Measurements from ENCODE around the gene RAI14.

Gene RAI14

DNA sequence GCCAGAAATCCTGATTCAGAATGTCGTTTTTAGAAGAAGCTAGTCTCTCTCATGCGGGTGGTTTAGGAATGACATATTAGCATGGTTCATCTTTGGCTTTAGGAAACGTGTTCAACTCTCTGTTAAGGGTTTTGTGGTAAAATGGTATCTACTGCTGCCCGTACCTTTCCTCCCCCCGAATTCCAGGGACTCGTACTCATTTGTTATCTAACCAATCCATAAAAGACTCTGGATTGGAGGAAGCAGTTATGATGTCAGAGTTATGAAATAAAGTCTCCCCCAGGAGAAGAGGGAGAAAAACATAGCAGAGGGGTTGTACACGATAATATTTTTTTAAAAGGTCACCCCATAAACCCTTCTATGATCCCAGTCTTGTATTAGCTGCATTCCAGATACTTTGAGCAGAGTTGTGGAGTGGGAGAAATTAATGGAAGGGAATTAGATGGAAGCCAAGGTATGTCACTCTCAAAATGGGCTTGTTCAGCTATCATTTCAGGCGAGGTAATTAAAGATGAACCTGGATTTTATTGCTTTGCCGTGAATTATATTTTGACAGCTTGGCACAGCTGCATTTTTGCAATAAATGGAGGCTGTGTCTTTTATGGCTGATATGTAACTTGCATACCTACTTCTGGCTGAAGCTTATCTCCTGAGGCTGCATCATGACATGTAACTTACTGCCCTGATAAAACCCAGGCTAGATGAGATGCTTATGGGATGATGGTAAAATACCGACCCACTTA, 31.3 kb downstream of the RAI14 start:
- H3K27me3 ChIP-seq (ENCODE audit: insufficient read depth, insufficient read length) = no peaks in the 10 kb centered on the region
- no peak overlapping the region for H3K9ac ChIP-seq (ENCODE audit: insufficient read length, low read depth)
- no peak overlapping the region for H3K4me3 ChIP-seq (ENCODE audit: insufficient read length, low read depth)
- no peak for DNase-seq (ENCODE audit: low read depth, low spot score)
- no peaks in the 10 kb centered on the region for H3K9me3 ChIP-seq (ENCODE audit: insufficient read depth, low read length)
- peaks cover 6% of the 10 kb centered on the region for H3K4me1 ChIP-seq (ENCODE audit: insufficient read depth, insufficient read length)
- TF ChIP-seq YY1 (IDR thresholded peaks at IDR 0.05; ENCODE audit: insufficient read depth, insufficient read length) = no peak
- no peak for TF ChIP-seq SUZ12 (IDR thresholded peaks at IDR 0.05; ENCODE audit: extremely low read depth, insufficient read depth, insufficient read length)
- no peak for TF ChIP-seq ZNF274 (IDR thresholded peaks at IDR 0.05; ENCODE audit: low read depth, low read length)
- H3K36me3 ChIP-seq (ENCODE audit: insufficient read depth, insufficient read length, low read length) = peaks cover 39% of the 10 kb centered on the region

DNA sequence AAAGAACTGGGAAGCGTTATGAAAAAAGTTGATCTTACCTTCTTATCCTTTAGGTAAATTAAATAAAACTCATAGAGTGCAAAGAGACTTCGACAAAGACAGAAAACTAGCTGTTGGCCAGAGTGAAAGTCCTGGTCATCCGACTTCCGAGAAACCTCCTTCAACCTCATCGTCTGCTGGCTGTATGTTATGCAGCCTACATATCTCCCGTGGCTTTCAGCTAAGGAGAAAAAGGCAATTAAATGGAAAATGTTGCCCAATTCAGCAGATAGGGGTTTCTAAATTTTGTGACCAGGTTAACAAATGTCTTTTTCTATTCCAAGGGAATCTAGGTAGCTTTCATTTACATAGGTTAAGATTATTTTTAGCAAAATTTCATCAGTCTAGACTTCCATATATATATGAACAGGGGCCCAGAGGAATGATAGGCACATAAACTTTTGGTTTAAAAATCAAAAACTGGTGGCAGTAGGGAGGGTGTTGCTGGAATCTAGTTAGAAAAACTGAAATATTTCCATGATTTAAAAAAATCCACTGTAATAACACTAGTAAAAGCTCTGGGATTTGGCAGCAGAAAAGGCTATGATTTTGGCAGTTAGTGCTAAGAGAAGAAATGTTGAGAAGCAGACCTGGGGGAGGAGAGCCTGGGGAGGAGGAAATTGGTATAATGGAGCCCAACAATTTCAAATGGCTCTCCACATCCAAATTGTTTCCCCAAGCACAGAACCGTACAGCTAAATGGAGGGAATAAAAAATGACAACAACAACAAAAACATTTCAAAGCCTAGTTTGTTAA, 32.1 kb downstream of the RAI14 start:
- peaks cover 6% of the 10 kb centered on the region for H3K4me1 ChIP-seq (ENCODE audit: insufficient read depth, insufficient read length)
- H3K27me3 ChIP-seq (ENCODE audit: insufficient read depth, insufficient read length) = no peaks in the 10 kb centered on the region
- peaks cover 45% of the 10 kb centered on the region for H3K36me3 ChIP-seq (ENCODE audit: insufficient read depth, insufficient read length, low read length)
- H3K4me3 ChIP-seq (ENCODE audit: insufficient read length, low read depth) = no peak overlapping the region
- DNase-seq (ENCODE audit: low read depth, low spot score) = no peak
- no peak overlapping the region for H3K9ac ChIP-seq (ENCODE audit: insufficient read length, low read depth)
- no peaks in the 10 kb centered on the region for H3K9me3 ChIP-seq (ENCODE audit: insufficient read depth, low read length)
- TF ChIP-seq ZNF274 (IDR thresholded peaks at IDR 0.05; ENCODE audit: low read depth, low read length) = no peak
- no peak for TF ChIP-seq YY1 (IDR thresholded peaks at IDR 0.05; ENCODE audit: insufficient read depth, insufficient read length)
- TF ChIP-seq SUZ12 (IDR thresholded peaks at IDR 0.05; ENCODE audit: extremely low read depth, insufficient read depth, insufficient read length) = no peak

DNA sequence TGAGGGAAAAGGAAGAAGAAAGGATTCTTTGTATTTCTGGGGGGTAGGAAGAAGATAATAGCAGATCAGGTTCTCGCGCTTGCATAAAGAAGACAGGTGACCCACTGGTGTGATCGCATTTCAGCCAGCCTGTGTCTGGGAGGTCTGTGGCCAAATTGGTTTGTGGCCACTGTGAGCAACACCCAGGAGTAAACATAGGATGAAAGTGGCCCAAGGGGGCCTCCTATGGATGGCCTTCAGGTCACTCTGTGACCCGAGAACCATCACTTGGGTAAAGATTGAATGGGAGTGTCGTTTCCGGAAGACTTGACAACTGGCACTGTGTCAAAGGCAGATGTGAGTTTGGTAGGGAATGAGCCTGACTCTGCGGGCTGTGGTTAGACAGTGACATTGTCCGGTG, 34.2 kb downstream of the RAI14 start:
- Histone ChIP-seq H3K9ac (ENCODE audit: insufficient read length, low read depth) (no peak overlapping the region), H3K27me3 (ENCODE audit: insufficient read depth, insufficient read length) (no peaks in the 10 kb centered on the region), H3K9me3 (ENCODE audit: insufficient read depth, low read length) (no peaks in the 10 kb centered on the region), H3K4me1 (ENCODE audit: insufficient read depth, insufficient read length) (no peaks in the 10 kb centered on the region), H3K36me3 (ENCODE audit: insufficient read depth, insufficient read length, low read length) (peaks cover 55% of the 10 kb centered on the region), H3K4me3 (ENCODE audit: insufficient read length, low read depth) (no peak overlapping the region)
- TF ChIP-seq YY1 (IDR thresholded peaks at IDR 0.05; ENCODE audit: insufficient read depth, insufficient read length) (no peak), SUZ12 (IDR thresholded peaks at IDR 0.05; ENCODE audit: extremely low read depth, insufficient read depth, insufficient read length) (no peak), ZNF274 (IDR thresholded peaks at IDR 0.05; ENCODE audit: low read depth, low read length) (no peak)
- DNase-seq (ENCODE audit: low read depth, low spot score) = no peak

DNA sequence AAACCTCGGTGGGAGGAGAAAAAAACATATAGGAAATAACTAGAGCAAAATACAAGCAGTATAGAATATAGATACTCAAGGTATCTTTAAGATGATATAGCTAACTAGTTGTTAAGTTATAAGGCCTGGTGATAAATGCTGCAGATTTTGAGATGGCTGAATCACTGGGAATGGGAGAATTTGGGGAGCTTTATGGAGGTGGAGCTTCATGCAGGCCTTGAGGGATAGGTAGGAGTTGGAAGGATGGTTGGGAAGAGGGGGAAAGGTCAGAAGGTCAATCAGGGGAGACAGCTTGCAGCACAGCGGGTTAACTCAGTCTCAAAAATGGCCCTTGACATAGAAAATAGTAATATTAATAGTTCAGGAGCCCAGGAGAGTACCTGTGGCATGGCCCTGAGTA, 34.8 kb downstream of the RAI14 start:
- Histone ChIP-seq H3K4me3 (ENCODE audit: insufficient read length, low read depth) (no peak overlapping the region), H3K9ac (ENCODE audit: insufficient read length, low read depth) (no peak overlapping the region), H3K27me3 (ENCODE audit: insufficient read depth, insufficient read length) (no peaks in the 10 kb centered on the region), H3K9me3 (ENCODE audit: insufficient read depth, low read length) (no peaks in the 10 kb centered on the region), H3K36me3 (ENCODE audit: insufficient read depth, insufficient read length, low read length) (peaks cover 55% of the 10 kb centered on the region), H3K4me1 (ENCODE audit: insufficient read depth, insufficient read length) (no peaks in the 10 kb centered on the region)
- DNase-seq (ENCODE audit: low read depth, low spot score) = no peak
- no peak for TF ChIP-seq YY1 (IDR thresholded peaks at IDR 0.05; ENCODE audit: insufficient read depth, insufficient read length)
- no peak for TF ChIP-seq ZNF274 (IDR thresholded peaks at IDR 0.05; ENCODE audit: low read depth, low read length)
- TF ChIP-seq SUZ12 (IDR thresholded peaks at IDR 0.05; ENCODE audit: extremely low read depth, insufficient read depth, insufficient read length) = no peak

DNA sequence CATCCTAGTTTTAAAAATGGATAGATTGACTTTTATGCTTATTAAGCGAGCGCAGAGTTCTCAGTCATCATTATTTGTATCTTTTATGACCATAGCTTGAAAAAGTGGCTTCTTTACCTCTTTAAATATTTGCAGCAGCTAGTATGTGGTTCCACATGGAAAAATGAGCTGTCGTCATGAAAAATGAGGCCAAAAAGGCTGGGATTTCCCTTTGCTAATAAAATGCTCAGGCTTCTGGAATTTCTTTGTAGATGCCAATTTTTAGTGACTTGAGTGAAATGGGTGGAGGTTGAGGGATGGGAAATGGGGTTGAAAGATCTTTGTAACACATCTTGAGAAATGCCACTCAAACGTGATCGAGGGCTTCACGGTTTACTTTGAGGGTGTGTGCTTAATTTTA, 35.2 kb downstream of the RAI14 start:
- TF ChIP-seq ZNF274 (IDR thresholded peaks at IDR 0.05; ENCODE audit: low read depth, low read length) (no peak), YY1 (IDR thresholded peaks at IDR 0.05; ENCODE audit: insufficient read depth, insufficient read length) (no peak), SUZ12 (IDR thresholded peaks at IDR 0.05; ENCODE audit: extremely low read depth, insufficient read depth, insufficient read length) (no peak)
- Histone ChIP-seq H3K4me1 (ENCODE audit: insufficient read depth, insufficient read length) (no peaks in the 10 kb centered on the region), H3K9me3 (ENCODE audit: insufficient read depth, low read length) (no peaks in the 10 kb centered on the region), H3K36me3 (ENCODE audit: insufficient read depth, insufficient read length, low read length) (peaks cover 55% of the 10 kb centered on the region), H3K4me3 (ENCODE audit: insufficient read length, low read depth) (no peak overlapping the region), H3K9ac (ENCODE audit: insufficient read length, low read depth) (no peak overlapping the region), H3K27me3 (ENCODE audit: insufficient read depth, insufficient read length) (no peaks in the 10 kb centered on the region)
- no peak for DNase-seq (ENCODE audit: low read depth, low spot score)

DNA sequence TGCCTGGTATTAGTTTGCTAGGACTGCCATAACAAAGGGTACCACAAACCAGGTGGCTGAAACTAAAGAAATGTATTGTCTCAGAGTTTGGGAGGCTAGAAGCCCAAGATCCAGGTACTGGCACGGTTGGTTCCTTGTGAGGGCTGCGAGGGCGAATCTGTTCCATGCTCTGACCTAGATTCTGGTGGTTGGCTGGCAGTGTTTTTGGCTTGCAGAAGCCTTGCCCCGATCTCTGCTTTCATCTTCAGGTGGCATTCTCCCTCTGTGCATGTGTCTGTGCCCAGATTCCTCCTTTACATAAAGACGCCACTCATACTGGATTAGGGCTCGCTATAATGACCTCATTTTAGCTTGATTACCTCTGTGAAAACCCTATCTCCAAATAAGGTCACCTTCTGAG, 36.7 kb downstream of the RAI14 start:
- Histone ChIP-seq H3K4me1 (ENCODE audit: insufficient read depth, insufficient read length) (no peaks in the 10 kb centered on the region), H3K4me3 (ENCODE audit: insufficient read length, low read depth) (no peak overlapping the region), H3K36me3 (ENCODE audit: insufficient read depth, insufficient read length, low read length) (peaks cover 48% of the 10 kb centered on the region), H3K9ac (ENCODE audit: insufficient read length, low read depth) (no peak overlapping the region), H3K9me3 (ENCODE audit: insufficient read depth, low read length) (no peaks in the 10 kb centered on the region), H3K27me3 (ENCODE audit: insufficient read depth, insufficient read length) (no peaks in the 10 kb centered on the region)
- DNase-seq (ENCODE audit: low read depth, low spot score) = no peak
- TF ChIP-seq YY1 (IDR thresholded peaks at IDR 0.05; ENCODE audit: insufficient read depth, insufficient read length) (no peak), SUZ12 (IDR thresholded peaks at IDR 0.05; ENCODE audit: extremely low read depth, insufficient read depth, insufficient read length) (no peak), ZNF274 (IDR thresholded peaks at IDR 0.05; ENCODE audit: low read depth, low read length) (no peak)

DNA sequence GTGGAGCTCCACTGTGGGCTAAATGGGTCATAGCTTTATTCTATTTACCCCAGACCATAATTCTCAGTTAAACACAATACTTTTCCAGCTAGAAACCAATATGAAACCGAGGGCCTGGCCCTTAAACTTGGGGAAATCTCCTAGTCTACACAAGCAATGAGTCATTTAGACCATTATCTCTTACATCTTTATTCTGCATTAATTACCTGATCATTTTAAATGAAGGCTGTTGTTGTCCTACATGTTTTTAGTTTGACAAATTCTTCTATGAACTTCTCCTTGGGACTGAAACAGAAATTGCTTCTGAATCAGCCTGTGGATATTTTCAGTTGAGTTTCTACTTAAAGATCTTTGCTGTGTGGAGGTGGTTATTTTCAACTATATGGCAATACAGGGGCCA, 37.9 kb downstream of the RAI14 start:
- DNase-seq (ENCODE audit: low read depth, low spot score) = no peak
- no peak for TF ChIP-seq SUZ12 (IDR thresholded peaks at IDR 0.05; ENCODE audit: extremely low read depth, insufficient read depth, insufficient read length)
- no peak for TF ChIP-seq ZNF274 (IDR thresholded peaks at IDR 0.05; ENCODE audit: low read depth, low read length)
- no peak for TF ChIP-seq YY1 (IDR thresholded peaks at IDR 0.05; ENCODE audit: insufficient read depth, insufficient read length)
- Histone ChIP-seq H3K27me3 (ENCODE audit: insufficient read depth, insufficient read length) (no peaks in the 10 kb centered on the region), H3K4me3 (ENCODE audit: insufficient read length, low read depth) (no peak overlapping the region), H3K4me1 (ENCODE audit: insufficient read depth, insufficient read length) (peaks cover 3% of the 10 kb centered on the region), H3K9me3 (ENCODE audit: insufficient read depth, low read length) (no peaks in the 10 kb centered on the region), H3K9ac (ENCODE audit: insufficient read length, low read depth) (no peak overlapping the region), H3K36me3 (ENCODE audit: insufficient read depth, insufficient read length, low read length) (peaks cover 44% of the 10 kb centered on the region)
